ENCODE results near the gene CMTM1.

- TF ChIP-seq CTCF (conservative IDR thresholded peaks at IDR 0.05; ENCODE audit: low read length) (no peak), EZH2phosphoT487 (IDR thresholded peaks at IDR 0.05; ENCODE audit: borderline replicate concordance) (no peak)
These were observed 51.5 kb downstream of the CMTM1 start for GRCh38 chr16:66617728-66618127.
